A549 (cell line): ENCODE measurements around the gene ZNF557.

Source experiments
- CBX2 ChIP-seq: fragments of 200-600 bp; sonication (generic); IDR thresholded peaks from 2 replicates; pipeline ENCODE4 v1.6.1; 2016; ENCODE audit warnings: low read depth, mild to moderate bottlenecking, borderline replicate concordance
- CHD2 ChIP-seq: fragments of 150-350 bp; IDR thresholded peaks from 2 replicates; pipeline ENCODE4 v1.6.1; 2014; ENCODE audit warnings: low read length; ENCODE audit not compliant: partially characterized antibody
- ESRRA ChIP-seq: fragments of 150-350 bp; IDR thresholded peaks from 2 replicates; pipeline ENCODE4 v1.6.1; 2014; ENCODE audit warnings: mild to moderate bottlenecking, low read length, borderline replicate concordance
- HDAC2 ChIP-seq: fragments of 200-600 bp; sonication (generic); IDR thresholded peaks from 2 replicates; pipeline ENCODE4 v1.6.1; 2016
- JUNB ChIP-seq: fragments of >200 bp; sonication (Bioruptor Twin); formaldehyde crosslinking; IDR thresholded peaks from 2 replicates; pipeline ENCODE4 v1.6.1; 2016
- POLR2A ChIP-seq: IDR thresholded peaks from 2 replicates; pipeline ENCODE4 v1.6.1; 2012; ENCODE audit warnings: mild to moderate bottlenecking, low read length
- RFX5 ChIP-seq: fragments of 450-650 bp; IDR thresholded peaks from 2 replicates; pipeline ENCODE4 v1.7.1; 2014; ENCODE audit warnings: antibody characterized with exemption, mild to moderate bottlenecking, moderate library complexity
- TP53 ChIP-seq: fragments of 250-450 bp; sonication (Bioruptor Pico); IDR thresholded peaks from 2 replicates; pipeline ENCODE4 v1.5.0; 2021; ENCODE audit warnings: mild to moderate bottlenecking, moderate library complexity
- TF ChIP-seq, protein P1 (sequence below): fragments of >200 bp; sonication (Bioruptor Twin); formaldehyde crosslinking; IDR thresholded peaks from 3 replicates; pipeline ENCODE4 v1.6.1; 2016
- TF ChIP-seq, protein P2 (sequence below): fragments of >200 bp; sonication (Bioruptor Twin); formaldehyde crosslinking; IDR thresholded peaks from 3 replicates; pipeline ENCODE4 v1.5.1; 2016
- TF ChIP-seq, protein P3 (sequence below): IDR thresholded peaks from 2 replicates; pipeline ENCODE4 v1.6.1; 2012
- TF ChIP-seq, protein P4 (sequence below): fragments of 450-650 bp; IDR thresholded peaks from 2 replicates; pipeline ENCODE4 v1.6.1; 2014; ENCODE audit warnings: antibody characterized with exemption
- TF ChIP-seq, protein P5 (sequence below): IDR thresholded peaks from 2 replicates; pipeline ENCODE4 v1.6.1; 2012

DNA sequence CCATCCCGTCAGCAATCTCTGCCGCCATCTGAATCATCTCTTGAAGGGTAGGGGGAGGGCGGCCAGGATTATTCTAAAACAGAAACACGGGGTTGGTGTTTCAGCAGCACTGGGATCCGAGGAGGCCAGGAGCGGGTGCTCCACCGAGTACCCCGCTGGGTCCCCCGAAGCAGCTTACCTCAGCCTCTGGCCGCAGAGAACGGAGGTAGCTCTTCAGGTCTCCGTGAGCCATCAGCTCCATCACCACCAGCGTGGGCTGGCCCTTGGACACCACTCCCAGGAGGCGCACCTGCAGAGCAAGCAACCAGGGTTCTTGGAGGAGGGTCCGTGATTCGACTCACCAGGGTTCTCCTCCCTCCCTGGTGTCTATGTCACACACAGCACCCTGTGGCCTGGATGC lies 53.2 kb downstream of the ZNF557 start:
- no peak for TF ChIP-seq CHD2
- TF ChIP-seq, protein P1, sequence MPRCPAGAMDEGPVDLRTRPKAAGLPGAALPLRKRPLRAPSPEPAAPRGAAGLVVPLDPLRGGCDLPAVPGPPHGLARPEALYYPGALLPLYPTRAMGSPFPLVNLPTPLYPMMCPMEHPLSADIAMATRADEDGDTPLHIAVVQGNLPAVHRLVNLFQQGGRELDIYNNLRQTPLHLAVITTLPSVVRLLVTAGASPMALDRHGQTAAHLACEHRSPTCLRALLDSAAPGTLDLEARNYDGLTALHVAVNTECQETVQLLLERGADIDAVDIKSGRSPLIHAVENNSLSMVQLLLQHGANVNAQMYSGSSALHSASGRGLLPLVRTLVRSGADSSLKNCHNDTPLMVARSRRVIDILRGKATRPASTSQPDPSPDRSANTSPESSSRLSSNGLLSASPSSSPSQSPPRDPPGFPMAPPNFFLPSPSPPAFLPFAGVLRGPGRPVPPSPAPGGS = no peak
- TF ChIP-seq, protein P2, sequence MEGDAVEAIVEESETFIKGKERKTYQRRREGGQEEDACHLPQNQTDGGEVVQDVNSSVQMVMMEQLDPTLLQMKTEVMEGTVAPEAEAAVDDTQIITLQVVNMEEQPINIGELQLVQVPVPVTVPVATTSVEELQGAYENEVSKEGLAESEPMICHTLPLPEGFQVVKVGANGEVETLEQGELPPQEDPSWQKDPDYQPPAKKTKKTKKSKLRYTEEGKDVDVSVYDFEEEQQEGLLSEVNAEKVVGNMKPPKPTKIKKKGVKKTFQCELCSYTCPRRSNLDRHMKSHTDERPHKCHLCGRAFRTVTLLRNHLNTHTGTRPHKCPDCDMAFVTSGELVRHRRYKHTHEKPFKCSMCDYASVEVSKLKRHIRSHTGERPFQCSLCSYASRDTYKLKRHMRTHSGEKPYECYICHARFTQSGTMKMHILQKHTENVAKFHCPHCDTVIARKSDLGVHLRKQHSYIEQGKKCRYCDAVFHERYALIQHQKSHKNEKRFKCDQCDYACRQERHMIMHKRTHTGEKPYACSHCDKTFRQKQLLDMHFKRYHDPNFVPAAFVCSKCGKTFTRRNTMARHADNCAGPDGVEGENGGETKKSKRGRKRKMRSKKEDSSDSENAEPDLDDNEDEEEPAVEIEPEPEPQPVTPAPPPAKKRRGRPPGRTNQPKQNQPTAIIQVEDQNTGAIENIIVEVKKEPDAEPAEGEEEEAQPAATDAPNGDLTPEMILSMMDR = no peak
- no peak for TF ChIP-seq ESRRA
- TF ChIP-seq RFX5 = no peak
- TF ChIP-seq HDAC2 = no peak
- no peak for TF ChIP-seq POLR2A
- TF ChIP-seq, protein P3, sequence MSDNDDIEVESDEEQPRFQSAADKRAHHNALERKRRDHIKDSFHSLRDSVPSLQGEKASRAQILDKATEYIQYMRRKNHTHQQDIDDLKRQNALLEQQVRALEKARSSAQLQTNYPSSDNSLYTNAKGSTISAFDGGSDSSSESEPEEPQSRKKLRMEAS = no peak
- no peak for TF ChIP-seq TP53 (CRISPR knock-in tag)
- TF ChIP-seq, protein P4, sequence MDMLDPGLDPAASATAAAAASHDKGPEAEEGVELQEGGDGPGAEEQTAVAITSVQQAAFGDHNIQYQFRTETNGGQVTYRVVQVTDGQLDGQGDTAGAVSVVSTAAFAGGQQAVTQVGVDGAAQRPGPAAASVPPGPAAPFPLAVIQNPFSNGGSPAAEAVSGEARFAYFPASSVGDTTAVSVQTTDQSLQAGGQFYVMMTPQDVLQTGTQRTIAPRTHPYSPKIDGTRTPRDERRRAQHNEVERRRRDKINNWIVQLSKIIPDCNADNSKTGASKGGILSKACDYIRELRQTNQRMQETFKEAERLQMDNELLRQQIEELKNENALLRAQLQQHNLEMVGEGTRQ = no peak
- no peak for TF ChIP-seq JUNB
- TF ChIP-seq CBX2 = no peak
- TF ChIP-seq, protein P5, sequence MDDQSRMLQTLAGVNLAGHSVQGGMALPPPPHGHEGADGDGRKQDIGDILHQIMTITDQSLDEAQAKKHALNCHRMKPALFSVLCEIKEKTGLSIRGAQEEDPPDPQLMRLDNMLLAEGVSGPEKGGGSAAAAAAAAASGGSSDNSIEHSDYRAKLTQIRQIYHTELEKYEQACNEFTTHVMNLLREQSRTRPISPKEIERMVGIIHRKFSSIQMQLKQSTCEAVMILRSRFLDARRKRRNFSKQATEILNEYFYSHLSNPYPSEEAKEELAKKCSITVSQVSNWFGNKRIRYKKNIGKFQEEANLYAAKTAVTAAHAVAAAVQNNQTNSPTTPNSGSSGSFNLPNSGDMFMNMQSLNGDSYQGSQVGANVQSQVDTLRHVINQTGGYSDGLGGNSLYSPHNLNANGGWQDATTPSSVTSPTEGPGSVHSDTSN = no peak
